Hepatocyte (in vitro differentiated cells): ENCODE results near the gene MOCS1. TPM values are rescaled to one million over a fixed set of nuclear protein-coding genes. Genes with fewer than 3 reads are reported as not detected.

Source experiments
- DNase-seq: peaks from one replicate; pipeline ENCODE4 v3.0.0-alpha.2; 2016; ENCODE audit warnings: low spot score
- H2AFZ ChIP-seq: fragments of 200-600 bp; sonication (generic); 2 replicates; pipeline ENCODE4 v1.6.0; 2016; ENCODE audit warnings: antibody characterized with exemption, mild to moderate bottlenecking
- H3K27ac ChIP-seq: fragments of 200-600 bp; sonication (generic); 2 replicates; pipeline ENCODE4 v1.5.1; 2016; ENCODE audit warnings: mild to moderate bottlenecking
- H3K27me3 ChIP-seq: fragments of 200-600 bp; sonication (generic); 2 replicates; pipeline ENCODE4 v1.6.1; 2016
- H3K36me3 ChIP-seq: fragments of 200-600 bp; sonication (generic); replicated peaks from 2 replicates; pipeline ENCODE4 v1.5.1; 2016; ENCODE audit warnings: low read depth; ENCODE audit not compliant: insufficient read depth
- H3K4me1 ChIP-seq: fragments of 200-600 bp; sonication (generic); 2 replicates; pipeline ENCODE4 v1.5.1; 2016; ENCODE audit warnings: mild to moderate bottlenecking, moderate library complexity; ENCODE audit not compliant: insufficient read depth
- H3K4me2 ChIP-seq: fragments of 200-600 bp; sonication (generic); 2 replicates; pipeline ENCODE4 v1.6.0; 2016
- H3K4me3 ChIP-seq: fragments of 200-600 bp; sonication (generic); 2 replicates; pipeline ENCODE4 v1.5.1; 2016; ENCODE audit warnings: mild to moderate bottlenecking
- H3K79me2 ChIP-seq: fragments of 200-600 bp; sonication (generic); 2 replicates; pipeline ENCODE4 v1.6.0; 2017; ENCODE audit warnings: mild to moderate bottlenecking
- H3K9me2 ChIP-seq: fragments of 200-600 bp; sonication (generic); replicated peaks from 2 replicates; pipeline ENCODE4 v1.6.0; 2017; ENCODE audit warnings: mild to moderate bottlenecking; ENCODE audit not compliant: insufficient read depth
- H3K9me3 ChIP-seq: fragments of 200-600 bp; sonication (generic); 2 replicates; pipeline ENCODE4 v1.5.1; 2016; ENCODE audit warnings: low read depth, mild to moderate bottlenecking
- H4K20me1 ChIP-seq: fragments of 200-600 bp; sonication (generic); 2 replicates; pipeline ENCODE4 v1.6.0; 2016; ENCODE audit warnings: mild to moderate bottlenecking; ENCODE audit not compliant: insufficient read depth, poor library complexity, severe bottlenecking
- CTCF ChIP-seq: fragments of 200-600 bp; sonication (generic); IDR thresholded peaks from 2 replicates; pipeline ENCODE4 v1.5.1; 2016; ENCODE audit warnings: antibody characterized with exemption, mild to moderate bottlenecking; ENCODE audit not compliant: poor library complexity
- EZH2 ChIP-seq: fragments of 200-600 bp; sonication (generic); IDR thresholded peaks from 2 replicates; pipeline ENCODE4 v1.6.1; 2016; ENCODE audit warnings: antibody characterized with exemption, mild to moderate bottlenecking, borderline replicate concordance
- EZH2phosphoT487 ChIP-seq: fragments of 200-600 bp; sonication (generic); IDR thresholded peaks from one replicate; pipeline ENCODE4 v1.6.1; 2018; ENCODE audit warnings: antibody characterized with exemption, mild to moderate bottlenecking, low read depth, moderate library complexity; ENCODE audit not compliant: unreplicated experiment, severe bottlenecking
- WGBS: methylation state at CpG from one replicate; pipeline ENCODE4 v1.1.6; 2016; ENCODE audit warnings: low lambda C conversion rate; ENCODE audit errors: missing lambda C conversion rate; 5-methylcytosine and 5-hydroxymethylcytosine counted together
- polyA plus RNA-seq: library from polyadenylated mRNA; unstranded; fragments of >200 nt; fragmentation: Nextera tagmentation; extraction: Ambion mirVana; gene quantifications from 2 replicates; pipeline ENCODE4 v1.2.1, GENCODE V29; 2016
- total RNA-seq: library from RNA; depleted of rRNA; stranded (reverse); fragments of >200 nt; gene quantifications from 2 replicates; pipeline ENCODE4 v1.2.3, GENCODE V29; 2014

MOCS1 gene
- total and polyA plus RNA-seq, 2 experiments from 2014 or later = 10.7 to 13.4 TPM

- Histone ChIP-seq H3K36me3 (no peaks in the 10 kb centered on the region), H3K4me3 (no peak overlapping the region), H3K27ac (no peak overlapping the region), H3K4me2 (no peak overlapping the region), H4K20me1 (no peaks in the 10 kb centered on the region), H2AFZ (no peak overlapping the region), H3K79me2 (no peaks in the 10 kb centered on the region), H3K4me1 (peaks cover 4% of the 10 kb centered on the region), H3K27me3 (no peaks in the 10 kb centered on the region), H3K9me2 (no peaks in the 10 kb centered on the region), H3K9me3 (no peaks in the 10 kb centered on the region)
- TF ChIP-seq EZH2phosphoT487 (no peak), CTCF (peak; percentile 71)
- peak; percentile 82 for DNase-seq
- WGBS = 57% methylated on average over 3 of the region's 3 CpGs
These were observed 46.7 kb upstream of the MOCS1 start for GRCh38 chr6:39980839-39981580.

GRCh38 chr6:39979461-39980328, 45.4 kb upstream of the MOCS1 start:
- H3K9me2 ChIP-seq = no peaks in the 10 kb centered on the region
- 75% methylated on average over 3 of the region's 3 CpGs for WGBS
- H3K36me3 ChIP-seq = no peaks in the 10 kb centered on the region
- no peak overlapping the region for H3K4me2 ChIP-seq
- H3K79me2 ChIP-seq = no peaks in the 10 kb centered on the region
- no peaks in the 10 kb centered on the region for H4K20me1 ChIP-seq
- no peak overlapping the region for H3K27ac ChIP-seq
- no peak overlapping the region for H3K4me3 ChIP-seq
- peaks cover 4% of the 10 kb centered on the region for H3K4me1 ChIP-seq
- TF ChIP-seq EZH2phosphoT487 (no peak), EZH2 (no peak), CTCF (no peak)
- H3K27me3 ChIP-seq = no peaks in the 10 kb centered on the region
- no peak for DNase-seq
- H3K9me3 ChIP-seq = no peaks in the 10 kb centered on the region
- H2AFZ ChIP-seq = no peak overlapping the region

- TF ChIP-seq CTCF (no peak), EZH2 (no peak), EZH2phosphoT487 (no peak)
- DNase-seq = no peak
- WGBS = 86% methylated on average over 1 of the region's 1 CpG
- H3K9me3 ChIP-seq = no peaks in the 10 kb centered on the region
- H3K4me1 ChIP-seq = peaks cover 4% of the 10 kb centered on the region
- H3K4me2 ChIP-seq = no peak overlapping the region
- H3K36me3 ChIP-seq = no peaks in the 10 kb centered on the region
- H3K27me3 ChIP-seq = no peaks in the 10 kb centered on the region
- H3K9me2 ChIP-seq = no peaks in the 10 kb centered on the region
- H3K4me3 ChIP-seq = no peak overlapping the region
- H4K20me1 ChIP-seq = no peaks in the 10 kb centered on the region
- H3K79me2 ChIP-seq = no peaks in the 10 kb centered on the region
- H2AFZ ChIP-seq = no peak overlapping the region
- H3K27ac ChIP-seq = no peak overlapping the region
These were observed 44.0 kb upstream of the MOCS1 start for GRCh38 chr6:39978240-39978639.
